Suprapubic skin (tissue), 4 donors: ENCODE results near the gene ZIC3. TPM values are rescaled to one million over a fixed set of nuclear protein-coding genes. Genes with fewer than 3 reads are reported as not detected.
A peak's percentile ranks its signal among the peaks of the same experiment; 100 is the strongest.

ENCODE experiments used
- DNase-seq, 2 donors: peaks; one replicate each; pipeline ENCODE4 v3.0.0-alpha.2; 2019; ENCODE audit warnings: low spot score in 2 of 2
- H3K27ac ChIP-seq: fragments of 200-600 bp; sonication (generic); one replicate; pipeline ENCODE4 v1.5.1; 2019
- H3K27me3 ChIP-seq: fragments of 200-600 bp; sonication (generic); one replicate; pipeline ENCODE4 v1.5.1; 2019
- H3K36me3 ChIP-seq: fragments of 200-600 bp; sonication (generic); one replicate; pipeline ENCODE4 v1.5.1; 2019
- H3K4me1 ChIP-seq: fragments of 200-600 bp; sonication (generic); one replicate; pipeline ENCODE4 v1.5.1; 2019
- H3K4me3 ChIP-seq: fragments of 200-600 bp; sonication (generic); one replicate; pipeline ENCODE4 v1.5.1; 2019; ENCODE audit warnings: mild to moderate bottlenecking
- H3K9me3 ChIP-seq: fragments of 200-600 bp; sonication (generic); one replicate; pipeline ENCODE4 v1.5.1; 2019
- CTCF ChIP-seq, 2 donors: fragments of 200-600 bp in 1 of 2; fragments of 450-650 bp in 1 of 2; sonication (generic) in 1 of 2; IDR thresholded peaks; one replicate each; pipeline ENCODE4 v1.5.1; 2016 to 2019; ENCODE audit warnings: antibody characterized with exemption in 2 of 2, mild to moderate bottlenecking in 1 of 2, moderate library complexity in 1 of 2
- EP300 ChIP-seq: sonication (generic); formaldehyde crosslinking; IDR thresholded peaks from one replicate; pipeline ENCODE4 v1.6.1; 2017; ENCODE audit warnings: antibody characterized with exemption
- POLR2A ChIP-seq, 2 donors: fragments of 450-650 bp; IDR thresholded peaks; one replicate each; pipeline ENCODE4 v1.6.1; 2017; ENCODE audit warnings: antibody characterized with exemption in 2 of 2, mild to moderate bottlenecking in 2 of 2, moderate library complexity in 2 of 2
- POLR2AphosphoS5 ChIP-seq, 3 donors: sonication (generic); formaldehyde crosslinking; IDR thresholded peaks; one replicate each; pipeline ENCODE4 v1.6.1; 2017; ENCODE audit warnings: antibody characterized with exemption in 3 of 3
- WGBS: methylation state at CpG from one replicate; pipeline ENCODE4 v1.1.5; 2018; 5-methylcytosine and 5-hydroxymethylcytosine counted together
- total RNA-seq, 4 donors: library from RNA; depleted of rRNA; stranded (reverse); fragments of >200 nt; gene quantifications; one replicate each; pipeline ENCODE4 v1.1.0, GENCODE V29; 2016

Gene ZIC3
- total RNA-seq, 4 donors from 2014 or later: not detected

GRCh38 chrX:137569470-137569891, 3.6 kb downstream of the ZIC3 start:
- 35% methylated on average over 16 of the region's 16 CpGs for WGBS
- Histone ChIP-seq H3K9me3 (no peaks in the 10 kb centered on the region), H3K27ac (no peak overlapping the region), H3K27me3 (peaks cover 92% of the 10 kb centered on the region), H3K4me1 (peaks cover 28% of the 10 kb centered on the region), H3K36me3 (no peaks in the 10 kb centered on the region), H3K4me3 (peak overlapping the region; percentile 16)
- TF ChIP-seq POLR2A (IDR thresholded peaks at IDR 0.05) (no peak), EP300 (no peak), CTCF (IDR thresholded peaks at IDR 0.05) (no peak), POLR2AphosphoS5 (IDR thresholded peaks at IDR 0.05) (no peak)
- no peak for DNase-seq

GRCh38 chrX:137573324-137574101, 7.6 kb downstream of the ZIC3 start:
- DNase-seq: no peak
- TF ChIP-seq EP300 (no peak), POLR2A (IDR thresholded peaks at IDR 0.05) (no peak), CTCF (IDR thresholded peaks at IDR 0.05) (no peak), POLR2AphosphoS5 (IDR thresholded peaks at IDR 0.05) (no peak)
- H3K27me3 ChIP-seq: peaks cover 84% of the 10 kb centered on the region
- no peaks in the 10 kb centered on the region for H3K36me3 ChIP-seq
- no peaks in the 10 kb centered on the region for H3K9me3 ChIP-seq
- peaks cover 9% of the 10 kb centered on the region for H3K4me1 ChIP-seq
- H3K4me3 ChIP-seq: no peak overlapping the region
- 38% methylated on average over 31 of the region's 44 CpGs for WGBS
- H3K27ac ChIP-seq: no peak overlapping the region

- WGBS: 33% methylated on average over 22 of the region's 67 CpGs
- H3K4me1 ChIP-seq: peaks cover 6% of the 10 kb centered on the region
- no peaks in the 10 kb centered on the region for H3K9me3 ChIP-seq
- H3K4me3 ChIP-seq: no peak overlapping the region
- DNase-seq: no peak
- peaks cover 76% of the 10 kb centered on the region for H3K27me3 ChIP-seq
- H3K27ac ChIP-seq: no peak overlapping the region
- H3K36me3 ChIP-seq: no peaks in the 10 kb centered on the region
- no peak for TF ChIP-seq POLR2A (IDR thresholded peaks at IDR 0.05)
- no peak for TF ChIP-seq CTCF (IDR thresholded peaks at IDR 0.05)
- TF ChIP-seq POLR2AphosphoS5 (IDR thresholded peaks at IDR 0.05): no peak
- no peak for TF ChIP-seq EP300
Measured at GRCh38 chrX:137574102-137574783, 8.3 kb downstream of the ZIC3 start.

GRCh38 chrX:137574784-137575293, 8.9 kb downstream of the ZIC3 start:
- WGBS: 35% methylated on average over 26 of the region's 29 CpGs
- H3K4me3 ChIP-seq: no peak overlapping the region
- H3K36me3 ChIP-seq: no peaks in the 10 kb centered on the region
- peaks cover 6% of the 10 kb centered on the region for H3K4me1 ChIP-seq
- peaks cover 72% of the 10 kb centered on the region for H3K27me3 ChIP-seq
- no peaks in the 10 kb centered on the region for H3K9me3 ChIP-seq
- H3K27ac ChIP-seq: no peak overlapping the region
- no peak for TF ChIP-seq POLR2A (IDR thresholded peaks at IDR 0.05)
- TF ChIP-seq POLR2AphosphoS5 (IDR thresholded peaks at IDR 0.05): no peak
- TF ChIP-seq CTCF (IDR thresholded peaks at IDR 0.05): no peak
- TF ChIP-seq EP300: no peak
- no peak for DNase-seq
